HepG2 (cell line): ENCODE measurements around the gene ZNF425. TPM values are rescaled to one million over a fixed set of nuclear protein-coding genes. Genes with fewer than 3 reads are reported as not detected.

Source experiments
- ADNP ChIP-seq: sonication (generic); formaldehyde crosslinking; IDR thresholded peaks from 2 replicates; pipeline ENCODE4 v1.4.0; 2020; ENCODE audit warnings: missing genetic modification reagents
- AGO1 ChIP-seq: fragments of 200-400 bp; formaldehyde crosslinking; IDR thresholded peaks from 2 replicates; pipeline ENCODE4 v1.6.1; 2017; ENCODE audit warnings: mild to moderate bottlenecking, low read depth, low read length, moderate library complexity; ENCODE audit not compliant: poor library complexity, severe bottlenecking
- DMAP1 ChIP-seq: IDR thresholded peaks from 2 replicates; pipeline ENCODE4 v1.6.1; 2016
- FIP1L1 ChIP-seq: fragments of 200-400 bp; formaldehyde crosslinking; IDR thresholded peaks from 2 replicates; pipeline ENCODE4 v1.6.1; 2018; ENCODE audit warnings: low read depth, mild to moderate bottlenecking, low read length, moderate library complexity, borderline replicate concordance; ENCODE audit not compliant: insufficient read depth
- LCORL ChIP-seq, 2 experiments: fragments of 450-650 bp in 1 of 2; sonication (generic) in 1 of 2; formaldehyde crosslinking in 1 of 2; IDR thresholded peaks; 2 replicates each; pipeline versions ENCODE4 v1.5.0 to v1.6.1; 2017 to 2020; ENCODE audit warnings: antibody characterized with exemption in 1 of 2, missing genetic modification reagents in 1 of 2
- MAFK ChIP-seq, 2 experiments: IDR thresholded peaks in 1 of 2; conservative IDR thresholded peaks in 1 of 2; 2 replicates each; pipeline ENCODE4 v1.6.1; 2011; ENCODE audit warnings: improper control_type of control experiment in 2 of 2, low read length in 2 of 2
- NFYC ChIP-seq: IDR thresholded peaks from 2 replicates; pipeline ENCODE4 v1.6.1; 2016; ENCODE audit warnings: missing genetic modification reagents, missing compliant biosample characterization
- RAD51 ChIP-seq: fragments of 450-650 bp; IDR thresholded peaks from 2 replicates; pipeline ENCODE4 v1.6.1; 2016; ENCODE audit warnings: borderline replicate concordance
- SALL1 ChIP-seq: sonication (generic); formaldehyde crosslinking; IDR thresholded peaks from 2 replicates; pipeline ENCODE4 v1.8.0; 2022; ENCODE audit warnings: mild to moderate bottlenecking, missing genetic modification reagents
- SRF ChIP-seq: IDR thresholded peaks from 2 replicates; pipeline ENCODE4 v1.6.1; 2011; ENCODE audit warnings: mild to moderate bottlenecking, low read depth, low read length, moderate library complexity
- TARDBP ChIP-seq: sonication (generic); formaldehyde crosslinking; IDR thresholded peaks from 2 replicates; pipeline ENCODE4 v1.8.0; 2022; ENCODE audit warnings: mild to moderate bottlenecking, missing genetic modification reagents
- ZBTB38 ChIP-seq: sonication (generic); formaldehyde crosslinking; IDR thresholded peaks from 2 replicates; pipeline ENCODE4 v1.5.1; 2020; ENCODE audit warnings: mild to moderate bottlenecking, missing genetic modification reagents
- ZFP82 ChIP-seq: sonication (generic); formaldehyde crosslinking; IDR thresholded peaks from 2 replicates; pipeline ENCODE4 v1.5.1; 2020; ENCODE audit warnings: mild to moderate bottlenecking, missing genetic modification reagents, borderline replicate concordance
- ZNF205 ChIP-seq: IDR thresholded peaks from 2 replicates; pipeline ENCODE4 v1.6.1; 2018; ENCODE audit warnings: missing biosample characterization, missing genetic modification reagents
- ZNF430 ChIP-seq: sonication (generic); formaldehyde crosslinking; IDR thresholded peaks from 2 replicates; pipeline ENCODE4 v1.9.0; 2021; ENCODE audit warnings: mild to moderate bottlenecking, missing genetic modification reagents
- ZNF550 ChIP-seq: sonication (generic); formaldehyde crosslinking; IDR thresholded peaks from 2 replicates; pipeline ENCODE4 v1.4.0; 2020; ENCODE audit warnings: mild to moderate bottlenecking, missing genetic modification reagents, borderline replicate concordance
- ZNF605 ChIP-seq: sonication (generic); formaldehyde crosslinking; IDR thresholded peaks from 2 replicates; pipeline ENCODE4 v1.8.0; 2022; ENCODE audit warnings: mild to moderate bottlenecking, missing genetic modification reagents
- ZNF780A ChIP-seq: sonication (generic); formaldehyde crosslinking; IDR thresholded peaks from 2 replicates; pipeline ENCODE4 v1.8.0; 2022; ENCODE audit warnings: mild to moderate bottlenecking, missing genetic modification reagents, moderate library complexity
- polyA plus RNA-seq, 8 experiments: library from polyadenylated mRNA; depleted of rRNA in 3 of 8; stranded (reverse) in 7 of 8; unstranded in 1 of 8; fragments of >200 nt; fragmentation: Illumina TruSeq in 4 of 8; extraction: Trizol in 4 of 8; gene quantifications; 2 replicates each; pipeline versions ENCODE4 v1.2.1 to v1.2.3, GENCODE V29; 2011 to 2016; ENCODE audit warnings: low read depth in 4 of 8, missing spikeins in 1 of 8, mixed read lengths in 1 of 8; ENCODE audit not compliant: insufficient read depth in 1 of 8
- total RNA-seq, 5 experiments: library from RNA; depleted of rRNA; stranded (reverse); fragments of >200 nt; fragmentation: Illumina TruSeq; extraction: Trizol; gene quantifications; 2 replicates each; pipeline ENCODE4 v1.2.3, GENCODE V29; 2016; ENCODE audit warnings: low read depth in 1 of 5
- TF ChIP-seq, protein P1 (sequence below): fragments of 450-650 bp; IDR thresholded peaks from 2 replicates; pipeline ENCODE4 v1.6.1; 2016
- TF ChIP-seq, protein P2 (sequence below): sonication (generic); formaldehyde crosslinking; conservative IDR thresholded peaks from 2 replicates; pipeline ENCODE4 v1.8.0; 2022; ENCODE audit warnings: missing genetic modification reagents
- TF ChIP-seq, protein P3 (sequence below): sonication (generic); formaldehyde crosslinking; IDR thresholded peaks from 2 replicates; pipeline ENCODE4 v1.5.1; 2020; ENCODE audit warnings: mild to moderate bottlenecking, moderate library complexity, missing genetic modification reagents
- TF ChIP-seq, protein P4 (sequence below): sonication (generic); formaldehyde crosslinking; IDR thresholded peaks from 2 replicates; pipeline ENCODE4 v1.5.0; 2020; ENCODE audit warnings: missing genetic modification reagents
- TF ChIP-seq, protein P5 (sequence below): sonication (generic); formaldehyde crosslinking; IDR thresholded peaks from 2 replicates; pipeline ENCODE4 v1.5.0; 2020; ENCODE audit warnings: mild to moderate bottlenecking, low read depth, missing genetic modification reagents, borderline replicate concordance

Gene ZNF425
- total and polyA plus RNA-seq, 2 of the 13 experiments (the other 11 are each of a cell fraction or from before 2014, with no cell fraction given): 0.51 to 1.1 TPM

DNA sequence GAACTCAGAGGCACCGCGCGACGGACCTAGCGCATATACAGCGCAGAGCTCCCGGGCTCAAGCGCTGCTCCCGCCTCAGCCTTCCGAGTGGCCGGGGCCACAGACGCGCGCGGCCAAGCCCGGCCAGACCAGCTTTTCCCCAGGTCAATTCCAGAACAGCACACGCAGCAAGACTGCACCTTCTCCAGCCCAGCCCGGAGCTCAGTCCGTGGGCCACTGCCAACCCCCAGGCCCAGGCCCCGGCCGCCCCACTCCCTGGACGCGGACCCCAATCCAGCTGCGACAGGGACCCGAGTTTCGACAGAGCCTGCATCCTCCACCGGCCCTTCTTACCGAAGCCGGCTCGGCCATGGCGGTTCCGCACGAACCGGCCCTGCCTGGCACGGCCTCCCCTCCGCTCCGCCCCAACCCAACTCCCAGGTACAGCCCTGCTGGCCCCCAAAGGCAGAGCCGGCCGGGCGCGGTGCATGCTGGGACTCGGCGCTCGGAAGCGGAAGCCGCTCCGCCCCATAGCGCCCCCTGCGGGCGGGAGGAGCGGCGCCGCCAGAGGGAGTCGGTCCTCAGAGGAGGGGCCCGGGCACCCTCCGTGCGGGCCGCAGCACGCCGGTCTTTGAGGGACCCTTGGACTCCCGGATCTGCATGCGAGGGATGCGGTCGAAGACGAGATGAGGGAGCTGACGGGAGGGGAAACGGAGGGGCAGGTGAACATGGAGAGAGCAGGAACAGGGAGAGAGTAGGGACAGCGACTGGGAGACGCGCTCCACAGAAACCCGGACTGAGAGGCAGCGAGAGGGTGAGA is at the start of gene ZNF425 (continued):
- TF ChIP-seq ZNF550 (no peak; the same call in 1 of the 2 replicates), FIP1L1 (no peak; the same call in 1 of the 2 replicates), ZNF605 (CRISPR knock-in tag) (peak; percentile 98), ADNP (CRISPR knock-in tag) (no peak), MAFK (conservative IDR thresholded peaks at IDR 0.05 in 1 of 2, IDR thresholded peaks at IDR 0.05 in 1 of 2; ENCODE audit: low read length in 2 of 2) (no peak), ZFP82 (CRISPR knock-in tag) (peak; percentile 78; the same call in 1 of the 2 replicates), TARDBP (CRISPR knock-in tag) (peak; percentile 90), LCORL (IDR thresholded peaks at IDR 0.05) (no peak), LCORL (CRISPR knock-in tag; IDR thresholded peaks at IDR 0.05) (peak; percentile 84), RAD51 (no peak), AGO1 (no peak), ZNF780A (no peak; the same call in 1 of the 2 replicates), ZBTB38 (CRISPR knock-in tag) (peak; percentile 94), NFYC (no peak; the same call in 1 of the 2 replicates), ZNF430 (CRISPR knock-in tag) (peak; percentile 96), DMAP1 (CRISPR knock-in tag) (peak; percentile 93), SRF (no peak), SALL1 (CRISPR knock-in tag) (peak; percentile 88), ZNF205 (0 out of 2 replicates have a peak, but pooled peaks have one; percentile 77)
- TF ChIP-seq, protein P1, sequence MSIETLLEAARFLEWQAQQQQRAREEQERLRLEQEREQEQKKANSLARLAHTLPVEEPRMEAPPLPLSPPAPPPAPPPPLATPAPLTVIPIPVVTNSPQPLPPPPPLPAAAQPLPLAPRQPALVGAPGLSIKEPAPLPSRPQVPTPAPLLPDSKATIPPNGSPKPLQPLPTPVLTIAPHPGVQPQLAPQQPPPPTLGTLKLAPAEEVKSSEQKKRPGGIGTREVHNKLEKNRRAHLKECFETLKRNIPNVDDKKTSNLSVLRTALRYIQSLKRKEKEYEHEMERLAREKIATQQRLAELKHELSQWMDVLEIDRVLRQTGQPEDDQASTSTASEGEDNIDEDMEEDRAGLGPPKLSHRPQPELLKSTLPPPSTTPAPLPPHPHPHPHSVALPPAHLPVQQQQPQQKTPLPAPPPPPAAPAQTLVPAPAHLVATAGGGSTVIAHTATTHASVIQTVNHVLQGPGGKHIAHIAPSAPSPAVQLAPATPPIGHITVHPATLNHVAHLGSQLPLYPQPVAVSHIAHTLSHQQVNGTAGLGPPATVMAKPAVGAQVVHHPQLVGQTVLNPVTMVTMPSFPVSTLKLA: no peak
- TF ChIP-seq, protein P2, sequence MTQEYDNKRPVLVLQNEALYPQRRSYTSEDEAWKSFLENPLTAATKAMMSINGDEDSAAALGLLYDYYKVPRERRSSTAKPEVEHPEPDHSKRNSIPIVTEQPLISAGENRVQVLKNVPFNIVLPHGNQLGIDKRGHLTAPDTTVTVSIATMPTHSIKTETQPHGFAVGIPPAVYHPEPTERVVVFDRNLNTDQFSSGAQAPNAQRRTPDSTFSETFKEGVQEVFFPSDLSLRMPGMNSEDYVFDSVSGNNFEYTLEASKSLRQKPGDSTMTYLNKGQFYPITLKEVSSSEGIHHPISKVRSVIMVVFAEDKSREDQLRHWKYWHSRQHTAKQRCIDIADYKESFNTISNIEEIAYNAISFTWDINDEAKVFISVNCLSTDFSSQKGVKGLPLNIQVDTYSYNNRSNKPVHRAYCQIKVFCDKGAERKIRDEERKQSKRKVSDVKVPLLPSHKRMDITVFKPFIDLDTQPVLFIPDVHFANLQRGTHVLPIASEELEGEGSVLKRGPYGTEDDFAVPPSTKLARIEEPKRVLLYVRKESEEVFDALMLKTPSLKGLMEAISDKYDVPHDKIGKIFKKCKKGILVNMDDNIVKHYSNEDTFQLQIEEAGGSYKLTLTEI (CRISPR knock-in tag): no peak
- TF ChIP-seq, protein P3, sequence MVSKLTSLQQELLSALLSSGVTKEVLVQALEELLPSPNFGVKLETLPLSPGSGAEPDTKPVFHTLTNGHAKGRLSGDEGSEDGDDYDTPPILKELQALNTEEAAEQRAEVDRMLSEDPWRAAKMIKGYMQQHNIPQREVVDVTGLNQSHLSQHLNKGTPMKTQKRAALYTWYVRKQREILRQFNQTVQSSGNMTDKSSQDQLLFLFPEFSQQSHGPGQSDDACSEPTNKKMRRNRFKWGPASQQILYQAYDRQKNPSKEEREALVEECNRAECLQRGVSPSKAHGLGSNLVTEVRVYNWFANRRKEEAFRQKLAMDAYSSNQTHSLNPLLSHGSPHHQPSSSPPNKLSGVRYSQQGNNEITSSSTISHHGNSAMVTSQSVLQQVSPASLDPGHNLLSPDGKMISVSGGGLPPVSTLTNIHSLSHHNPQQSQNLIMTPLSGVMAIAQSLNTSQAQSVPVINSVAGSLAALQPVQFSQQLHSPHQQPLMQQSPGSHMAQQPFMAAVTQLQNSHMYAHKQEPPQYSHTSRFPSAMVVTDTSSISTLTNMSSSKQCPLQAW (CRISPR knock-in tag): peak; percentile 93
- TF ChIP-seq, protein P4, sequence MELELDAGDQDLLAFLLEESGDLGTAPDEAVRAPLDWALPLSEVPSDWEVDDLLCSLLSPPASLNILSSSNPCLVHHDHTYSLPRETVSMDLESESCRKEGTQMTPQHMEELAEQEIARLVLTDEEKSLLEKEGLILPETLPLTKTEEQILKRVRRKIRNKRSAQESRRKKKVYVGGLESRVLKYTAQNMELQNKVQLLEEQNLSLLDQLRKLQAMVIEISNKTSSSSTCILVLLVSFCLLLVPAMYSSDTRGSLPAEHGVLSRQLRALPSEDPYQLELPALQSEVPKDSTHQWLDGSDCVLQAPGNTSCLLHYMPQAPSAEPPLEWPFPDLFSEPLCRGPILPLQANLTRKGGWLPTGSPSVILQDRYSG (CRISPR knock-in tag): no peak
- TF ChIP-seq, protein P5, sequence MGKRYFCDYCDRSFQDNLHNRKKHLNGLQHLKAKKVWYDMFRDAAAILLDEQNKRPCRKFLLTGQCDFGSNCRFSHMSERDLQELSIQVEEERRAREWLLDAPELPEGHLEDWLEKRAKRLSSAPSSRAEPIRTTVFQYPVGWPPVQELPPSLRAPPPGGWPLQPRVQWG (CRISPR knock-in tag): no peak
